ENCODE measurements around the gene PKD2L1.
"Not testable (repeated sequence)": the region's sequence is repeated elsewhere in the genome, so short reads cannot be mapped to it uniquely, and the experiment has no call there.

Gene PKD2L1

DNA sequence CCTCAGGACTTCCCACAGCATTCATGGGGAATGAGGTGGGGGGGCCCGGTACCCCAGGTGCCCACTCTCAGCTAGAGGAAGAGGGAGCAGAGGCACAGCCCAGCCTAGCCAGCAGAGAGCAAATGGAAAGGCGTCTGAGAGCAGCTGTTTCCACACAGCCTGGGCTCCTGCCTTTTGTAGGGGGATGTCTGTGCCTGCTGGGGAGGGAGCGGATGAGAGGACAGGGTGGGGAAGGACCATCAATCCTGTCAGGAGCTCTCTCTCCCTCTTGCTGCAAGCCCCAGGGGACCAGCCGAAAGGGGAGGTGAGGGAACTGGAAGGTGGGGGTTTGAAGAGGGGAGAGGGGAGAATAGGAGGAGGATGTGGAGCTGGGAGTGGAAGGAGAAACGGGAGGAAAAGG is at the start of gene PKD2L1:
PKD2L1 (minus strand) TSS at position 150 of the 400 bp plus-strand sequence; CDS start at position 25, 125 bp downstream.
- no peak for DNase-seq (ENCODE audit: low read depth)

DNA sequence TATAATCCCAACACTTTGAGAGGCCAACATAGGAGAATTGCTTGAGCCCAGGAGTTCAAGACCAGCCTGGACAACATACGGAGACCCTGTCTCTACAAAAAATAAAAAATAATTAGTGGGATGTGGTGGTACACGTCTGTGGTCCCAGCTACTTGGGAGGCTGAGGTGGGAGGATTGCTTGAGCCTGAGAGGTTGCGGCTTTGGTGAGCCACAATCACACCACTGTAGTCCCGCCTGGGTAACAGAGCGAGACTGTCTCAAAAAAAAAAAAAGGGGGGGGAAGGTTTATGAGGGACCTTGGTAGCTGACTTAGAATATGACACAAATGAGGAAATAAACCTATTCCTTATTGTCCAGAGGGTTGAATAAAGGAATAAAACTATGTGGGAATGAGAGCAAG is 47.8 kb upstream of the PKD2L1 start:
- DNase-seq (ENCODE audit: low read depth): no peak

DNA sequence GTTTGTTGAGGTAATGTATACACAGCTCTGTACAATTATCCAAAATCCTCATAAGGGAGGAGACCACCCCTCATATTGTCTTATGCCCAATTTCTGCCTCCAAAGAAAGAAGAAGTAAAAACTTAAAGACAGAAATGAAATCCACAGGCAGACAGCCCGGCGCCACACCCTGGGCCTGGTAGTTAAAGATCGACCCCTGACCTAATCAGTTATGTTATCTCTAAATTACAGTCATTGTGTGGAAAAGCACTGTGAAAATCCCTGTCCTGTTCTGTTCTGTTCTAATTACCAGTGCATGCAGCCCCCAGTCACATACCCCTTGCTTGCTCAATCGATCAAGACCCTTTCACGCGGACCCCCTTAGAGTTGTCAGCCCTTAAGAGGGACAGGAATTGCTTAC is 46.6 kb upstream of the PKD2L1 start:
- not testable (repeated sequence) for DNase-seq (ENCODE audit: low read depth)

DNA sequence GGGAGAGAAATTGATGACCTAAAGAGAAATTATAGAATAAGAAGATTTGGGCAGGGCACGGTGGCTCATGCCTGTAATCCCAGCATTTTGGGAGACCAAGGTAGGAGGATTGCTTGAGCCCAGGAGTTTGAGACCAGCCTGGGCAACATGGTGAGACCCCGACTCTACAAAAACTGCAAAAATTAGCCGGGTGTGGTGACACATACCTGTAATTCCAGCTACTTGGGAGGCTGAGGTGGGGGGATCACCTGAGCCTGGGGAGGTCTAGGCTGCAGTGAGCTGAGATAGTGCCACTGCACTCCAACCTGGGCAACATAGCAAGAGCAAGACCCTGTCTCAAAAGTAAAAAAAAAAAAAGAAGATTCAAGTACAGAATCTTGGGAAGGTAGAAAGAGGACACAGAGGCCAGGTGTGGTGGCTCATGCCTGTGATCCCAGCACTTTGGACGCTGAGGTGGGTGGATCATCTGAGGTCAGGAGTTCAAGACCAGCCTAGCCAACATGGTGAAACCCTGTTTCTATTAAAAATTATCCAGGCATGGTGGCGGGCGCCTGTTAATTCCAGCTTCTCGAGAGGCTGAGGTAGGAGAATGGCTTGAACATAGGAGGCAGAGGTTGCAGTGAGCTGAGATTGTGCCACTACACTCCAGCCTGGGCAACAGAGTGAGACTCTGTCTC is 44.8 kb upstream of the PKD2L1 start:
- DNase-seq (ENCODE audit: low read depth): not testable (repeated sequence)

DNA sequence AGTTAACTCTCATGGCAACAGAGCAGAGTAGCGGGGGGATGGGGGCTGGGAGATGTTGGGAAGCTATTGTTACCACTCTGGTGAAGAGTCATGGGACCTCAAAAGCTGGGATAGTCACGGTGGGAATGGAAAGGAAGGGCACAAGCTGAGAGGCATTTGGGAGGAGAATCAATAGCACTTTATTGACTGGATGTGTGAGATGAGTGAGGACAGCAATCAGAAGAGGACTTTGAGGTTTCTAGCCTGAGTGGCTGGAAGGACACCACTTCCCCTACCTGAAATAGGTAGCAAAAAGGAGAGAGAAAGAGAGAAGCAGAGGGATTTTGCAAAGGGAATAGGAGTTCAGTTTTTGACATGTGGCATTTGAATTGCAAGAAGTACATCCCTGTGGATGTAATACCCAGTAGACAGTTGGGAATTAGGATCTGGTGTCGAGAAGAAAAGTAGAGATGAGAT is 44.2 kb upstream of the PKD2L1 start:
- no peak for DNase-seq (ENCODE audit: low read depth)

DNA sequence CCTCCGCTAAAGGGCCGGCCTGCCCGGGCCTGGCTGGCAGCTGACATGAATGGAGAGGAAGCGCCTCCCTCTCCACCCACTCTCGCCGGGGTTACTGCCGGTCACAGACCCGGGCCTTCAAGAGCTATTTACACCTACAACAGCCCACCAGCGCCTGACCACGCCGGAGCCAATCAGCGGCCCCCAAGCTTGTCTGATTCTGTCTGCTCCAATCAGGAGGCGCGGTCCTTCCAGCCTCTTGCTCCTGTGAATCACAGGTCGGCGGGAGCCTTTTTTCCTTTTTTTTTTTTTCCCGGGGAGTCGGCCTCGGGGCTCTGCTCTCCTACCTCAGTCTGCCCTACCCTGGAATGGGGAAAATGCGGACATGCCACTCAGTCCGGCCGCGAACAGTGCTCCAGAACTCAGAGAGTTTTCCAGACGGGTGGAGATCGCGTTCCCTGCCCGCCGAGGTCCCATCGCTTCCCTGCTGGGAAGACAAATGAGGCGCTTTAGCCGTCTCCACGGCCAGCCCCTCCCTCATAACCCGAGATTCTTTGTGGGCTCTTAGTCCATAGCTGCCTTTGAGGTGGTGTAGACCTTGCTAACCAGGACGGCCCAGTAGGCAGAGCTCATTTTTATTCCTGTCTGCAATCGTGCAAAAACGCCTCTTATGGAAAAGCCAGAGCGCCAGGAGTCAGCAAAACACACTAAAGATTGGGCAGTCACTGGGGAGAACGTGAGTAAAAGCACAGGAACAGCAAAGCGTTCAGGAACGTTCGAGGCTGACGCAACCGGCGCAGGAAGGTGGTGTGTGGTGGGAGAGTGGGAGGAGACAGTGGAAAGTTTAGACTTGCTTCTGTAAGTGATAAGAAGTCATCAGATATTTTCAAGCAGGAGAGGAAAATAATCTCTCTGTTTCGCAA is 43.5 kb upstream of the PKD2L1 start:
- DNase-seq (ENCODE audit: low read depth): peak; percentile 75

DNA sequence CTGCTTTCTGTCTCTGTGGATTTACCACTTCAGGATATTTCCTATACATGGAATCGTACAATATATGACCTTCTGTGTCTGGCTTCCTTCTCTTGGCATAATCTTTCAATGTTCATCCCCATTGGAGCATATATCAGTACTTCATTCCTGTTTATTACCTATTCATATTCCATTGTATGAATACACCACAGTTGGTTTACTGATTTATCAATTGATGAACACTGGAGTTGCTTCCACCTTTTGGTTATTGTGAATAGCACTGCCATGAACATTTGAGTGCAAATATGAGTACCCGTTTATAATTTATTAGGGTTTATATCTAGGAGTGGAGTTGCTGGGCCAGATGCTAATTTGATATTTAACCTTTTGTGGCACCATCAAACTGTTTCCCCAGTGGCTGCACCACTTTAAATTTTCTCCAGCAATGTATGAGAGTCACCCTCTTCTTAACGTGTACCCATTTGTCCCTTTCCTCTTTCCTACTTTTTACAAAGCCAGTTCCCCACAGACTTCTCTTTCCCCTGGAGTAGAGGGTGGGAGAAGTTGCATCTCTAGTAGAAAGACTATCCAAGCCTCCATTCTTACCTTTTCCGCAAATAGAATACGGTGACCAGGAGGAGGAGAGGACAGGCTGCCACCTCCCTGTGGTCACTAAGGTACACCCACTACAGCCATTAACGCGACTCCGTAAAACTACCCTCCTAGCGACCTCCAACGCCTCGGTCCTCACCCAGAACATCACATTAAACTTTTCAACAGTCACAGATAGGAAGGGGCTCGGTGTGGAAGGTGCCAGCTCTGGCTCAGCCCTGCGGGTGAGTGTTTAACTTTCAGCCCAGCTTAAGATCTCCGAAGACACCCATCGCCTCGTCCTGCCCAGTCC is 42.6 kb upstream of the PKD2L1 start:
- no peak for DNase-seq (ENCODE audit: low read depth)

DNA sequence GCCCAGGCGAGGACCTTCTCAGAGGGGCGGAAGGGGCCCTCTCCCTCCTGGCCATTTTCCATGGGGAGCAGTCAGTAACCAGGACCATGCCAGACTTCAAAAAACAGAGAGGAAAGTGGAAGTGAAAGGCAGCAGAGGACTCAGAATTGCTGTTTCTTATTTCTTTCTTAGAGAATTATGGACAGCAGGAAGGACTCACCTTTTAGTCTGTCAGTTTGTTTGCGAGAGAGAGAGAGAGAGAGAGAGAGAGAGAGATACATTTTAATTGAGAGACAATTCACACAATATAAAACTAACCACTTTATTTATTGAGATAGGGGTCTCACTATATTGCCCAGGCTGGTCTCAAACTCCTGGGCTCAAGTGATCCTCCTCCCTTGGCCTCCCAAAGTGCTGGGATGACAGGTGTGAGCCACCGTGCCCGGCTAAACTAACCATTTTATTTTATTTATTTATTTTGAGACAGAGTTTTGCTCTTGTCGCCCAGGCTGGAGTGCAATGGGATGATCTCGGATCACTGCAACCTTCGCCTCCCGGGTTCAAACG is 41.5 kb upstream of the PKD2L1 start:
- DNase-seq (ENCODE audit: low read depth): no peak

DNA sequence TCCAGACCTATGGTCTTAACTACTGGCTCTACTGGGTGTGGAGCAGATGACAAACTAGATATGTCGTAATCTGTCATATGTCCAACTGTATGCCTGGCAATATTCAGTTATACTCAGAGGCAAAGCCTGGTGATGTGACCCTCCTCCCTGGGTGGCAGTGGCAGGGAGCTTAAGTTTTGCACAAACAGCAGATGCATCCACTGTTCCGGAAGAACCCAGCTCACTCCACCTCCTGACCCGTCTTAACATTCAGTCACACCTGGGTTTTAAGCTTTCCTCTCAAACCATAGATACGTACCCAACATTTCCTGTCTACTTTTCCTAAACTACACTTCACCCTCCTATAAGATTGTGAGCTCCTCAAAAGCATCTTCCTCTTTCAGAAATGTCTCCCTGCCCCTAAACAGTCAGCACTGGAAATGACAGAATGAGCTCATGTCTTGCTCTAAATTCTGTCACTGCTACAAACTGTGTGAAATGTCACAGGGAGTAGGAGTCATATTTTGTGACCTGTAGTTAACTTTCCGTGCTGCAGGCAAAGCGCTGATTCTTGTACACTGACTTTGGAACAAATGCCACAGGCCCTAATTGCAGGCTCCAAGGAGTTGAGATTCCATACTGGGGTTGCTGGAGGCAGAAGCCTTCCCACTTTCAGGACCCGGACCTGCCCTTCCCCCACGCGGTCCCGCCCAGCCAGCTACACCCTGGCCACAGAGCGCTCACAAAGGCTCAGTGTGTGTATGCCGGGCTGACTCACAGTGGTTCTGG is 40.9 kb upstream of the PKD2L1 start:
- DNase-seq (ENCODE audit: low read depth): peak; percentile 32

DNA sequence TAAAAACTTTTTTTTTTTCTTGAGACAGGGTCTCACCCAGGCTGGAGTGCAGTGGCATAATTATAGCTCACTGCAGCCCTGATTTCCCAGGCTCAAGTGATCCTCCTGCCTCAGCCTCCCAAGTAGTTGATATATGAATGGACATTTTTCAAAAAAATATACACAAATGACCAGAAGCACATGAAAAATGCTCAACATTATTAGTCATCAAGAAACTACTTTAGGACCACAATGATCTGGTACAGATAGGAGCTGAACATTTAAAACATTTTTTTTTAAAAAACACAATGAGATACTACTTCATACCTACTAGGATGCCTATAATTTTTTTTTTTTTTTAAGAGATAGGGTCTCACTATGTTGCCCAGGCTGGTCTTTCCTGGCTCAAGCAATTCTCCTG is 38.7 kb upstream of the PKD2L1 start:
- DNase-seq (ENCODE audit: low read depth): no peak

DNA sequence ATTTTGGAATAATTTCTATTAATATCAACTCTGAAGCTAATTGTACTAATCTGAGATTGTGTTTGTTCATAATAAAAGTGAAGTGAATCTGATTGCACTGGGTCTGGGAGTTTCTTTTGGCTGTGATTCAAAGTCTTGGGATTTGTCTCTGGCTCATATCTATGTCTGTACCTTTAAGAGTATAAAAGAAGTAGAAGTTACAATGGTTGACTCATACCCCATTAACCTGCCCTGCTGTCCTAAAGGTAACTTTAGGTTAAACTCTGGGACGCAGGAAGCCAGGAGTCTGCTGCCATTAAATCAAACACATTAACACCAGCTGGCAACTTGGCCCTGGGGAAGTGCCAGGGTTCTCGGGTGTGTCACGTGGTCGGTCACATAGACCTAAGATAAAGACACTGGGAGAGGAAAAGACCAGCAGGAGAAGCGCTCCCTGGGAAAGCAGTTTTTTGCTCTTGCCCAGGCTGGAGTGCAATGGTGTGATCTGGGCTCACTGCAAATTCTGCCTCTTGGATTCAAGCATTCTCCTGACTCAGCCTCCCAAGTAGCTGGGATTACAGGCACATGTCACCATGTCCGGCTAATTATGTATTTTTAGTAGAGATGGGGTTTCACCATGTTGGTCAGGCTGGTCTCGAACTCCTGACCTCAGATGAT is 34.8 kb upstream of the PKD2L1 start:
- DNase-seq (ENCODE audit: low read depth): no peak

DNA sequence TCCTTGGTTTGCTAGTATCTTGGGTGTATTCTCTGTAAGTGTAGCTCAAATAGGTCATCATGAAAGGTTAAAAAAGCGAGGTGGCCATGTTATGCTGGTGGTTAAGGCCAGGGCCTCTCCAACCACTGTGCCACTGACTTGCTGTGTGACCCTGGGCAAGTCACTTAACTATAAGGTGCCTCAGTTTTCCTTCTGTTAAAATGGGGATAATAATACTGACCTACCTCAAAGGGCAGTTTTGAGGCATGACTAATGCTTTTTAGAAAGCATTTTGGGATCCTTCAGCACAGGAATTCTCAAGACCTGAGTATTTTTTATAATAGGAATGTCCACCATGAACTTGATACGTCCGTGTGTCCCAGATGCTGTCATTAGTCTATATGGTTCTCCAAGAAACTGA is 34.1 kb upstream of the PKD2L1 start:
- DNase-seq (ENCODE audit: low read depth): no peak

DNA sequence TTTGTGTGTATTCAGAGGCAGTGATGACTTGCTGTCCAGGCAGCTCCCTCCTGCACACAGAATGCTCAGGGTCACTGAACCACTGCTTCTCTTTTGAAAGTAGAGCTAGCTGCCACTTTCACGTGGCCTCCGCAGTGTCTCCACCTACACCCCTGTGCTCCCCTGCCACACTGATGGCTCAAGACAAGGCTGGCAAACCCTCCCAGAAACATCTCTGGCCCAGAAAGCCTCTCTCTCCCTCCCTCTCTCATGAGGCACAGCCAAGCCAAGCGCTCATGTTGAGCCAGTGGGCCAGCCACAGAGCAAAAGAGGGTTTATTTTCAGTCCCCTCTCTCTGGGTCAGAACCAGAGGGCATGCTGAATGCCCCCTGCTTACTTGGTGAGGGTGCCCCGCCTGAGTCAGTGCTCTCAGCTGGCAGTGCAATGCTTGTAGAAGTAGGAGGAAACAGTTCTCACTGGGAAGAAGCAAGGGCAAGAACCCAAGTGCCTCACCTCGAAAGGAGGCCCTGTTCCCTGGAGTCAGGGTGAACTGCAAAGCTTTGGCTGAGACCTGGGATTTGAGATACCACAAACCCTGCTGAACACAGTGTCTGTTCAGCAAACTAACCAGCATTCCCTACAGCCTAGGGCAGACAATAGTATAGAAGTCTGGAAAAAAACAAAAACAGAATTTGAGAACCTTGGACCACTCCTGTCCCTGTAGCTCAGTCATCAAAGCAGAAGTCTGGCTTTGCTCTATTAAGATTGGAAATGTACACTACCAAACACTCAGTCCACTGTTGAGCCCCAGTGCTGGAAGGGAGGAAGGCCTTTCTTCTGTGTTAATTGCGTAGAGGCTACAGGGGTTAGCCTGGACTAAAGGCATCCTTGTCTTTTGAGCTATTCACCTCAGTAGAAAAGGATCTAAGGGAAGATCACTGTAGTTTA is 32.8 kb upstream of the PKD2L1 start:
- no peak for DNase-seq (ENCODE audit: low read depth)

DNA sequence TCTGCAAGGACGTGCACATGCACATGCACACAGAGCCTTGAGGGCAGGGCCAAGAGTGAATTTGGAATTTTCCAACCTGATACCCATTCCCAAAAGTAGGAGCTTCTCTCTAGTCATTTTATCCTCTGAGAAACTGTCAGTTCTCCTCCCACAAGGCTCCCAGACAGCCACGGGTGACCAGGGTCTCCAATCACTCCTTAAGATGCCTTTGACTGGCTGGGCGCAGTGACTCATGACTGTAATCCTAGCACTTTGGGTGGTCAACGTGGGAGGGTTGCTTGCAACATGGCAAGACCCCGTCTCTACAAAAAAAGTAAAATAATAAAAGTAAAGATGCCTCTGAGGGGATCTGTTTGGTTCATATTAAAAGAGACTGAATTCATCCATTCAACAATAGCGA is 30.2 kb upstream of the PKD2L1 start:
- DNase-seq (ENCODE audit: low read depth): no peak

DNA sequence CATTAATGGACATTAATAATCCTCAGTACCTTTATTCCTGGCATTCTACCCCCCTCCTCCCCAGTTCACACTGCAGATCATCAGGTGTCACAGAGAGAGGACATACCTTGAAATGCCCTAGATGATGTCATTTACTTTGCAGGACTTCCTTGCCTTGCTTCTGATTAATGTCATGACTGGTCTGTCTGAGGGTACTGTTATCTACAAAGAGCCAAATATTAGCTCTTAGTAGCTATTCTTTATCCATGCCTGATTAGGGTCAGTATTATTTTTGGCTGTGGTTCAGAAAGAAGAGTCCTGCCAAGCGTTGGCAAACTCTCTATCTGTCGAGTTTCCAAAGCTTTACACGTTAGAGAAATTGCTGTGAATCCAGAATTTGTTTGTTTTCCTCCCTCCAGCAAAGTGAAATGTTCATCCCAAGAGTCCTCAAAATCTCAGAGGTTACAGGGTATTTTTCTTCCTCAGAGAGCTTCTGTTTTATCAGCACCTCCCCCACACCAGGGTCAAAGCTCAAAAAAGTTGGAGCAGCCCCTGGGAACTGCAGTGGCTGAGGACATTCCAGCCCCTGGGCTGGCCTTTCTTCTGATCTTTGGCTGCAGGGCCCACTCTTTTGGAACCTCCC is 29.6 kb upstream of the PKD2L1 start:
- DNase-seq (ENCODE audit: low read depth): no peak

DNA sequence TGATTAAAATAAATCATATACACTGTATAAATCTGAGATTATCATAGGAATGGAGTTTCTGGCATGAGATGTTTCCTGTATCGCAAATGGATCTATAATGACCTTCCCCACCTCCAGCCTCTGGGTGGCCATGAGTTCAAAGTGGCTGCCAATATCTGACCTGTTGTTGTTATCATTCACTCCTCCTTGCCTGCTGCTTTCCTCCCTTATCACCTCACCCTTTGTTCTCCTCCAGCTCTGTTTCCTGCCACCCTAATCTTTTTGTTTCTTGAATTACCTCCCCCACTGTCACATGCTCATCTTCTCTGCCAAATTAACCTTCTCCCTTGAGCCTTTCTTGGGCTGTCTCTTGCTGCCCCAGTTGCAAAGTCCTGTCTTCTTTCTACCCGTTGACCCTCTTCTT is 29.0 kb upstream of the PKD2L1 start:
- DNase-seq (ENCODE audit: low read depth): no peak

DNA sequence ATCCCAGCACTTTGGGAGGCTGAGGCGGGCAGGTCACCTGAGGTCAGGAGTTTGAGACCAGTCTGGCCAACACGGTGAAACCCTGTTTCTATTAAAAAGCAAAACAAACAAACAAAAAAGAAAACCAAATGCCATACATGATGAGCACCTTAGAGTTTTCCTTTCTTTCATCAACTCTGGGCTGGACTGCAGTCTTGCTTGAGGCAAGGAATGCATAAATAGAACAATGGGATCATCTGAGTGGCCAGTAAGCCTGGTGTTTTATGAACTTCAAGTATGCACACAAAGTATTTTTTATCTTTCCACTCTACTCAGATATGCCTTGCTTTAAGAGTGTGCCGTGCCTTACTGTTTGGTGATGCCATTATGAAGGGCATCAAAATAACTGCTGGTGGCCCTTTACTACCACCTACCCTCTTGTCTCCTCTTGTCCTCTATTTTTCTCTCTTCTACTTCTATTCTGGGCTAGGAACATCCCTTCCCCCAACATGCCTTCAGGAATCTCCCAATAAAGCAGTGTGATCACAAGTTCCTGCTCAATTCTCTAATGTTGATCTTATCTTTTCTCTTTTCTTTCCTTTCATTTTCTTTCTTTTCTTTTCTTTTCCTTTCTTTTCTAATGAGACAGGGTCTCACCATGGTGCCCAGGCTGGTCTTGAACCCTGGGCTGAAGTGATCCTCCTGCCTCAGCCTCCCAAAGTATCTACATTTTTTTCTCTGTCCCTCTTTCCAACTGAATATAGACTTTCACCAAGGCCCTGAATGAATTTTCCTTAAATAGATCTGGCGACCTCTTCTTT is 27.2 kb upstream of the PKD2L1 start:
- no peak for DNase-seq (ENCODE audit: low read depth)

Data from activated gamma-delta T cell treated with anti-CD3 and anti-CD28 coated beads, Interleukin-2, amount 50 U/mL, for 16 hours (primary cell).